GM19372 (cell line): ENCODE data around the gene CHD2.

Experiments
- ATAC-seq: cut with Tn5 transposase; IDR thresholded peaks from one replicate; pipeline ENCODE4 v1.9.1; 2021; ENCODE audit warnings: mild to moderate bottlenecking, low read depth, moderate library complexity; ENCODE audit not compliant: unreplicated experiment

The CHD2 gene

GRCh38 chr15:92884436-92885223, 15.5 kb upstream of the CHD2 start:
- ATAC-seq, result no peak

GRCh38 chr15:92885224-92886041, 14.7 kb upstream of the CHD2 start:
- no peak for ATAC-seq

- no peak for ATAC-seq
These were observed 14.0 kb upstream of the CHD2 start for GRCh38 chr15:92886042-92886537.

GRCh38 chr15:92886815-92887214, 13.3 kb upstream of the CHD2 start:
- no peak for ATAC-seq

- ATAC-seq, result no peak
These were observed 12.3 kb upstream of the CHD2 start for GRCh38 chr15:92887869-92888268.

- no peak for ATAC-seq
These were observed 10.6 kb upstream of the CHD2 start for GRCh38 chr15:92889390-92890107.

GRCh38 chr15:92891533-92892200, 8.5 kb upstream of the CHD2 start:
- ATAC-seq, result no peak

- ATAC-seq, result no peak
These were observed 7.9 kb upstream of the CHD2 start for GRCh38 chr15:92892201-92892555.

GRCh38 chr15:92893200-92893599, 6.9 kb upstream of the CHD2 start:
- ATAC-seq, result no peak

- ATAC-seq, result no peak
These were observed 3.6 kb upstream of the CHD2 start for GRCh38 chr15:92896561-92896960.

- ATAC-seq, result no peak
These were observed 2.5 kb upstream of the CHD2 start for GRCh38 chr15:92897620-92898019.

- no peak for ATAC-seq
These were observed 1.0 kb upstream of the CHD2 start for GRCh38 chr15:92898988-92899582.

- ATAC-seq, result no peak
These were observed 550 bp upstream of the CHD2 start for GRCh38 chr15:92899601-92899947.

GRCh38 chr15:92900731-92901071, 577 bp downstream of the CHD2 start:
- no peak for ATAC-seq

GRCh38 chr15:92901072-92901761, 1.1 kb downstream of the CHD2 start:
- ATAC-seq, result no peak

GRCh38 chr15:92901995-92902394, 1.9 kb downstream of the CHD2 start:
- ATAC-seq, result no peak

GRCh38 chr15:92902737-92903593, 2.8 kb downstream of the CHD2 start:
- no peak for ATAC-seq

GRCh38 chr15:92903631-92903965, 3.5 kb downstream of the CHD2 start:
- ATAC-seq, result no peak
